GM18861 (cell line): Measurements from ENCODE around the gene CNTN1.

Experiments used
- ATAC-seq: cut with Tn5 transposase; IDR thresholded peaks from one replicate; pipeline ENCODE4 v1.9.1; 2021; ENCODE audit not compliant: unreplicated experiment

The CNTN1 gene

DNA sequence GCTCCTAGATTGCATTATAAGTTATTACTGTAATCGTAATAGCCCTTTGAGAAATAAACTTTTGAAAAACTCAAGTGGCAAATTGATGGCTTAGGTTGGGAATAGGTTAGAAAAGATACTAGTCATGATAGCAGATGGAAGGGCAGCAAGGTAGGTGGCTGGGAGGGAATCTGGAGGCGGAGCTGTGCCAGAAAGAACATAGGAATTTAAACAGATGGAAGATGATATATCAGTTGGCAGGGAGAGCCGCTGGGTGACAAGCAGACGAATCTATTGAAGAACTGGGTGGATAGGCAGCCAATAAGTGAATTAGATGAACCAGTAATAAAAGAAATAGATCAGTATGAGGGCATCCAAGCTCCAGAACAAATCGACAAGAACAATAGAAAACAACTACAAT lies 142.1 kb downstream of the CNTN1 start:
- no peak for ATAC-seq

DNA sequence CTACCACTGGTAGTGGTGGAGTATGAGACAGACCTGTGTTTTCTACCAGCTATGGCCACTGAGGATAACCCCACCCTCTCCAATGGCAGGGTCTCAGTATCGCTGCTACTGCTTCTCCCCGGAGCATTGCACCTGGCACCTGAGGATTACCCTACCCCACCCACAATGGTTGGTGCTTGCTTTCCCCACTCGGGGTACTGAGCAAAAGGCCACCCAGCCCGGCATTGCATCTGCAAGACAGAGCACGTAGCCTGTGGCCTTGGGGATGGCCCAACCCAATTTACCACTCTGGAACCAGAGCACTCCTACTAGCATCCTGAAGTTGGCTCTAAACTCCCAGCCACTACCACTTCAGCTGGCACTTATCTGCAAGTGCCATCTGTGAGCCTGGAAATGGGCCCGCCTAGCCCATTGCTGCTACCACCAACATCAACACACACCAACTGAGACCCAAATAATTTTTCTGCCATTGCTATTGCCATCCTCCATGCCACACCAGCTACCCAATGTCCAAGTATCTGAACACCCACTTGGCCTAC lies 145.7 kb downstream of the CNTN1 start:
- ATAC-seq = no peak

DNA sequence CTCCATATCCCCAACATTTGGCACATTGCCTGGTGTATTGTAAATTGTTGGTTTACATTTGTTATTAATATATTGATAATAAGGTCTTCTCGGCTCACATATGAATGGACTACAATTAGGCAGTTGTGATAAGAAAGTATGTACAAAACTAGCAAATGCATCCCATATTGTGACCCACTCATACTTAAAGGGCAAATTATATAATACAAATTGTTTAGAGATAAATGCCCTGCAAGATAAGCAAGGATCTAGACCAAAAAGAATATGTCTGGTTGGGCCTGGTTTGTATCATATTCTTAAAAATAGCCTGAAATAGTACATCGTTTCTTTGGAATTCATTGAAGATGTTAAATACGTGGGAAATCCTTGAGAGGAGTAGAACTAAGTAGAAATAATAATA lies 151.3 kb downstream of the CNTN1 start:
- no peak for ATAC-seq

DNA sequence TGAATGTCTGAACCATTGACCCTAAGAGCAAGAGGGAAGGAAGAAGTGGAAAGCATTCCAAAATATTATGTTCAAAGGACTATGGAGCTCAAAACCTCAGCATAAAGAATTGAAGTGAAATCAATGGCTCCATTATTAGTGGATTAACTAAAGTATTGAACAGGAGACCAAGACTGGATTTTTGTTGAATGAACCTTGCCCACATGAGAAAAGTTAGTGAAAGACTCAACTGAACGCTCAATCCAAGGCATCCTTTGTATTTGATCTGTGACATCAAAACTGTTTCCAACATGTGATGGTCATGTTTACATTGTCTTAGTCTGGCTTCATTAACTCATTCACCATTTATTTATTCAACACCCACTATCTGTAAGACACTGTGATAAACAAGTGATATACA lies 161.0 kb downstream of the CNTN1 start:
- no peak for ATAC-seq

DNA sequence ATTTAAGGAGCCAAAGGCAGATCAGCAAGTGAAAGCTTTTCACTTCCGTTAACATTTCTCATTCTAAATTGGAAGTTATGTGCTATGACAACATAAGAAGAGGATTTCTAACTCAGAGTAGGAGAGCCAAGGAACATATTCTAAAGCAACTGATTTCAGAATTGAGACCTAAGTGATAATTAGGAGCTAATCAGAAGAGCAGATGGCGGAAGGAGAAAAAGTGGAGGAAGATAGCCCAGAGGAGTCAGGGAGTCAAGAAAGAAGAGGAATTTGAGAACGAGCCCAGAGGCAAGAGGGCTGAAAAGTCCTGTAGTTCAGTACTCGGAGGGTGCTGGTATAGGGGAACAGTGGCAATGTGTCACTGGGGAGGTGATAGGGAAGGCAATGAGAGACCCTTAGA lies 162.4 kb downstream of the CNTN1 start:
- ATAC-seq = no peak

DNA sequence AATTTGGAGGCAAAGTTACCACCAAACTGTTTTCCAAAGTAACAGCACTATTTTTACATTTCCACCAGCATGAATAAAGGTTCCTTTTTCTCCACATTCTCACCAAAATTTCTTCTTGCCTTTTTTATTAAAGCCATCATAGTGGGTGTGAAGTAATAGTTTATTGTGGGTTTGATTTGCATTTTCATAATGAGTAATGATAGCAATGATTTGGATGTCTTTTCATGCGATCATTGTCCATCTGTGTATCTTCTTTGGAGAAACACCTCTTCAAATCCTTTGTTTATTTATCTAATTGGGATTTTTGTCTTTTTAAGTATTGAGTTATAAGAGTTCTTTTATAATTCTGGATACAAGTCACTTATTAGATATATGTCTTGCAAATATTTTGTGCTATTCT lies 172.7 kb downstream of the CNTN1 start:
- no peak for ATAC-seq

DNA sequence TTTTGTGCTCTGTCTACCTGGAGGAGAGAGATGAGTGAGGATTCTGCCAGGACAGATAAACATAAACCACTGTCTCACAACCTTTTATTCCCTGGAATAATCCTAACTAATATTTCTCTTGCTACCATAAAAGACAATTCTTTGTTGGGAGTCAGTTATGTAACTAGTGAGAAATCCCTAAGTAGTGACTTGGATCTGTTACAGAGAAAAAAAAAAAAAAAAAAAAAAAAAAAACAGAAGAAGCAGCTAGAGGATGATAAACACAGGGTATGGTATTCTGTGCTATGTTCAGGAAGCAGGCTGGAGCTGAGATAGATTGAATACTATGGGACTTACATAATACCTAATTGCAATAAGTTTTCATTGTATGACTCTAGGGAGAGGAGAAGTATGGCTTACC lies 178.7 kb downstream of the CNTN1 start:
- no peak for ATAC-seq

DNA sequence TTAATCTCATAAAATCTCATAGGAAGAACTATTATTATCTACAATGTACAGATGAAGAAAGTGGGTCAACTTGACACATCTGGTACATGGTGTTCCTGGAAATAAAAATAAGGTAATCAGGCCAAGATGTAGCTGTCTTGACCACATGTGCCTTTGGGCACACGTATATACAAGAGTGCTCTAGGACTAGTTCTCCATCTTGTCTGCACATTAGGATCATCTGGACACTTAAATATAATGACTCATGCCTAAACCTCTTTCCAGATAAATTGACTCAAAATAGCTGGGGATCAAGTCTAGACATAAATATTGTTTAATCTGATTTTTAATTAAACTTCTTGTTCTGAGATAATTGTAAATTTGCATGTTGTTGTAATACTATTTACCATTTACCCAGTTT lies 182.6 kb downstream of the CNTN1 start:
- no peak for ATAC-seq

DNA sequence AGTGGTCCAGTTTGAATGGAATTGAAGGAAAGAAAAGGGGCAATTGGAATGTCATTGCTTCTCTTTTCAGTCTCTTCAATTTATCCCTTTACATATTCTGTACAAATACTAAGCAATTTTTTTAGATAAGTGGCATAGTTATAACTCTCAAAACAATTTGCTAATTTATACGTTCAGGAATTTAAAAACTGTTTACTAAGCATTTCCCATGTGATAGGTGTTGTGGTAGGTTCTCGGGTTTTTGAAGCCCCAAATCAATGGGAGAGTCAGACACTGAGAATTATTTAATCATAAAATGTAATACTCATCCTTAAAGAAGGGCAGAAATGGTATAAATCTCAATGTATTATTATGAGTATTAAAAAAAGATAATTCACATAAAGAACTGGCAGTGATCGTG lies 197.1 kb downstream of the CNTN1 start:
- no peak for ATAC-seq

DNA sequence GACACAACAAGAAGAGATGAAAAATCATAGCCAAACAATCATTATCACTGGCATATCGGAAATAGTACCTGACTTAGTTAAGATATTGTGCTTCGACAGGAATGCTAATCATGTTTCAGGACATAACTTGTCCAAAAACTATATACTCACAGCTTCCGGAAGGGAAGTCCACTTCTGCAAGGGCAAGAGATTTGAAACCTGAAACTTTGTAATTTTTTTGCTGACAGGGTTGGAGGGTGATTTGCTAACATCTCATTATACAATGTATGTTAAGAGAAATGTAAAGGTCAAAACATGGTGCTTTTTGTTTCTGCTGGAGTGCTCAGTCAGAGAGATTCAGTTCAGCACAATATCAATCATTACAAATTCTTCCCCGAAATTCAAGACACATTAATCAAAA lies 200.3 kb downstream of the CNTN1 start:
- no peak for ATAC-seq

DNA sequence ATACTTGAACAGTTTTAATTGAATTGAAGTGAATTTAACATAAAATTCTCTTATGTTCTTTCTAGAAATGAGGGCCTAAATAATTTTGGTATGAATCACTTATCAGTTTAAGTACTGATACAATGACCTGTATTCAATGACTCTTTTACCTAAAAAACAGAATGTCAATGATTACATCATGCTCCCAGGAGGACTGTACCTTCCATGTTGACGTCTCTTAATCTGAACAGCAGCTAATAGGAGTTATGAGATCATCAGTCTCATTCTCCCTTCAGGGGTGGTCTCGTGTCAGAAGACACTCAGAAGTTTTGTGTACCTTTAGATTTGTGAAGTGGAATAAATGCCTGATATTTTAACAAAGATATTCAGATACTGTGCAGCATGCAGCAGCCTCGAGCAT lies 206.3 kb downstream of the CNTN1 start:
- no peak for ATAC-seq

DNA sequence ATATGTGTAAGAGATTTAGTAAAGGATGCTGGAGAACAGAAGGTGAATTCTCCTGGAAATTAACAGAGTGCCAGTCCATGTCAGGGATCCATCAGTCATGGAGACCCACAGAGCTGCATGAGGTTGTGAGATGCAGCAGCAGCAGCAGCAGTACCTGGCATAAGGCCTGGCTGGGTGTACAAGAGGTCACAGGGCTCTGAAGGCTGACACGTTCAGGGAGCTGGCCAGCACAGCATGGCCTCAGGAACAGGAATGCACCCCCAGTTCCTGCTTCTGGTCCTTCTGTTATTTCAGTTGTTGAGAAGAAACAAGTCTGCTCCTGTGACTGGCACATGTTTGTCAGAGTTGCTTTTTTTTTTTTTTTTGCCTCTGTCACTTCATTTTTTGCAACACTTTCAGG lies 210.8 kb downstream of the CNTN1 start:
- ATAC-seq = no peak

DNA sequence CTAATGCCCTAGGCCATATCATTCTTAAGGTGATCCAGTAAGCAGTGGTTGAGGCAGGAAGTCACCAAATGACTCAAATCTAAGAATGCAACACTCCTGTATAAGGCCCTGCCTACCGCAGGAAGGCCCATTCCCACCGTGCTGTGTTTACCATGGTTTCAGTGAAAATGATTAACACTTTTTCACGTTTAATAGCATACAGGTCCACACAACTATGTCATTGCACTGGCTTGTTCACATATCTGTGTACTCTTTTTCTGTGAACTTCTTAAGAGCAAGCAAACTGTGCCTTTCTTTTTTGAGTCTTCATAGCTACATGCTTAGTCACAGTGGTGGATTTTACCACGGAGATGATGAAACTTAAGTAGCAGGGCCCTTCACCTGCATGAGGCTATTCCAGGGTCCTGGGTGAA lies 214.9 kb downstream of the CNTN1 start:
- peak; percentile 73 for ATAC-seq

DNA sequence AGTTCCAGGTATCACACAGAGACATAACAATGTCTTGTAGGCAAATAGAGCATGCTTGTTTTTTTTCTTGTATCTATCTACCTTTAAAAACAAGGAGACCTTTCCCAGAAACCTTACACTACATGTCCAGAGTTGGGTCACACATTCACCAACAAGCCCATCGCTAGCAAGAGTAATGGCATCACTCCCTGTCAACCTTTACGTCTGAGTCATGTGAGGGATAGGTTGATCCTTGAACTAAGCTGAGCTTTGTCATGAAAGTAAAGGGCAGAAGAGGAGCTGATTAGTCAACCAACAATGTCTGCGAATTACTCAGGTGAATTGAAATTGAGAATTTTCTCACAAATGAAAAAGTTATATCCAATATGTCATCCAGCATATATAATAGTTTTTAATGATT lies 219.4 kb downstream of the CNTN1 start:
- no peak for ATAC-seq

DNA sequence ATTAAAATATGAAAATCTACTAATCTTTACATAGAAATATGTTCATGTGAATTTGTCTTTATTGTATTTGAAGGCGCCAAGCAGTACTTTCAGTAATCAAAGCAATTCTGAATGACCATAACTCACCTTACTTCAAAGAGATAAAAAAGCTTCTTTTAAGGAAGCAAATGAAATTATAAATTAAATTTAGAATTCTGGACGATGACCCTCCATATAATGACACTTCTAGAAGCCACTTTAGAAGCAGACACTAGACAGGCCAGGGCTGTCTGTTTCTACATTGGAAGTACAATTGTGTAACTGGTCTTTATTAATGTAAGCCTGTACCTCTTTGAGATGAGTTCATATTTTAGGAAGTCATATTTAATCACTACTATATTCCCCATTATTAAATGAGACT lies 222.9 kb downstream of the CNTN1 start:
- no peak for ATAC-seq

DNA sequence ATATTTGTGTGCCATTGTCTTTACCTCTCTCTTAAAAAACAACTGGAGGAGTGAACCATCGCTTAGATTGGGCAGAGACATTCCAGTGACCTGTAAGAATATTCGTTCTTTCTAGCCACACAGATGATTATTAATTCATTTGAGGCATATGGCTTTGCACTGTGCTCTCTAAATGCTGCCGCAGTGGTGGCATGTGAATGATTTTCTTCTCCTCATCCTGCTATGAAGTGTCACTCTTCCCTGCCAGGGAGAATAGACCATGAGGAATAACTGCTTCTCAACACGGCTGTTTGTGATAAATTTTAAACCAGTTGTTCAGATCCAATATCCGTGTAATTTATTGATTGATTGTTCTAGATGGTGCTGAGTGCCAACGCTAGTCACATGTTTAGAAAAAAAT lies 225.3 kb downstream of the CNTN1 start:
- no peak for ATAC-seq

DNA sequence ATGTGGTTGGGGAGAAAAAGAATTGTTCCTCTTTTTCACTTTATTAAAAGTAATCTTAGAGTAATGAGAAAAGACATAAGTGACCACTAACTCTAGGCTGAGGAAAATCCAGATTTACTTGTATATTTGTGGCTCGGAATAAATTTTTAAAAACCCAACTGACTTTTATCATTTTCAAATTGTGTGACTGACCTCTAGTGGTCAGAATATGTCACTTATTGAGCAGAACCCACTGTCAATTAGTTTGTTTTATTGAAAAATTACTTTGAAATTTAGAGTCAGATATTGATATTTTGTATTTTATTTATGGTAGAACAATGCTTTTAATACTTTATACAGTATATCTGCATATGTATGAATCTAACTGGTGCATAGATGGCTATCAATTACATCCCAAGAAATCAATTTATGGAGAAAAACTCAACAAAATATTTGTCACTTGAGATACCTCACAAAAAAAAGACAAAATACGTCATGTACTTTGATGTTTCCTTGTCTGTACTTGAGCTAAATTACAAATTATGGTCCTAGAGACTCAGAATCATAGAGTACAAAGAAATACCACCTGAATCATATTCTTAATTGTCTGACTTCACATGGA lies 229.4 kb downstream of the CNTN1 start:
- ATAC-seq = no peak

DNA sequence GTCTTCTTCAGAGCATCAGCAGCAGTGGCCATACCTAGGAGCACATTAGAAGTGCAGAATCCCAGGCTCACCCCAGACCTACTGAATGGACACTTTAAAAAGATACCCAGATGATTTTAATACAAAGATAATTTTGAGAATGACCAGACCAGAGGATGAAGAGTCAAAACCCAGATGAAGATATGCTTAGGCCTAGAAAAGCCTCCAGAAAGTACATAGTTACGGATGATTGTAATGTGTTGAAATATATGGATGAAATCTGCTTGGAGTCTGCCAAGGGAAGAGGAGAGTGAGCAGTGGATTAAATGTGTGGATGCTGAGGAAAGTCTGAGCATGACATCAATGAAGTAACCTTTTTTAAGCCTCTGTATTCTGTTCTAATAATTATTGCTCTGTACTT lies 245.7 kb downstream of the CNTN1 start:
- ATAC-seq = no peak

DNA sequence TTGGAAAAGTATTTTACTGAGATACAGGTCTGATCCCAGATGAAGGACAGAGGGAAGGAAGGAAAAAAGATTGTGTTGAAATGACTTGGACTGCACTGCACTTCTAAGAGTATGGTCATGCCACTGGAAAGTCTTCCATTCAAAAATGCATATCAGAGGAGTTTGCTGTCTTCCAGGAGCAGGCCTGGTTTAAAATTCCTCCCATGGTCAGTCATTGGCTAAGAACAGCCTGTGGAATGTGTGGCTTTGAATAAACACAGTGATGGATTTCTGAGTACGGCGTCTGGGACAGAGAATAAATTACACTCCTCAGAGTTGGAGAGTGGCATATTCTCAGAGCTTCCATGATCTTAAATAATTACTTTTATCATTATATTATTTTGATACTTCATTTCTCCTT lies 250.1 kb downstream of the CNTN1 start:
- no peak for ATAC-seq

DNA sequence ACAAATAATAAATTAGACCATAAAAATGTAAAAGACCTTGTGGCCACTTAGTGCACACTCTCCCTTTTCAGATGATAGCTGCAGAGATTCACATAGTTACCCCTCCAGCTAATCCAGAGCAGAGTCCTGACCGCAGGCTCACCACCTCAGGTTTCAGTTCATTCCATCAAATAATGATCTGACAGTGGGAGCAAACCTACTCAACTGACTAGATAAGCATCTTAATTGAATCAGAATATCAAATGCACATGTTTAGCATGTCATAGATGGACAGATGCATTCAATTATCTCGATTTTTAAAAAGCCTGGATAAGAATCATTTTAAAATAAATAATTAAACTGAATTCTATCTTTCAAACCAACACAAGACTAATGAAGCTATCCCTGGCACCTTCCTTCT lies 253.5 kb downstream of the CNTN1 start:
- ATAC-seq = no peak

DNA sequence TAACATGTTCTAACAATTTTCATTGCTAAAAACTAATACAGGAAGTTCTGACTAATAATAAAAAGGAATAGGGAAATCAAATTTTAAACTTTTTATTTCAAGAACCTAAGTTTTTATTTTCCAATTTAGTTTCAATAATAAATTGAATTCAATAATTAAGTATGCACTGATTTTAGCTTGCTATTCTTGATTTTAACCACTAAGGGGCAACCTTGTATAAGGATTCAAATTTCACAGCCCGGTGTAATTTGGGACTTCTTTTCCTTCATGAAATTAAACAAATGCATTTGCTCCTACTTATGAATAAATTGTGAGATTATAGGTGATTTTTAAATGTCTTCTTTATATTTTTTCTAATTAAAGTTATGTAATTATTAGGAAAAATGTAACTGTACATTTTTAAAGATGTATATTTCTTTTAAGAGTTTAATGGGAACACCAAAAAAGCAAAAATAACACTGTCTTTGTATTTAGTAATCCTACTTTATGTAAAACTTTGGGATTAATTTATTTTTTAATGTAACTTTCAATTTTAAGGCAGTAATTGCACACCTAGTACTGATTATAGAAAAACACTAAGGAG lies 254.5 kb downstream of the CNTN1 start:
- ATAC-seq = no peak

DNA sequence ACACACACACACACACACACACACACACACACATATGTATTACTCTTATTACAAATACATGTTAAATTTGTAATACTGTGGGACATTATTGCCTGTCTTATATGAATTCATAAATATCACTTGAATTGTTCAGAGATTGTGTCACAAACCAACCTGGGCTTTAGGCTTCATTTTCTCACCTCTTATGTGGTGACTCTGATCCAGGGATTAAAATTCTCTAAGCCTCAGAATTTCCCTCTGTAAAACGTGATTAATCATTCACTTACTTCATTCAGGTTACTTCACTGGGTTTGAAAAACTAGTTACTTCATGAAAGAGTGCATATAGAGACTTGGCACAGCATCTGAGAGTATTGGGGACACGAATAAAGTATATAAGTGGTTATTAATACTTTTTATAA lies 255.6 kb downstream of the CNTN1 start:
- no peak for ATAC-seq

DNA sequence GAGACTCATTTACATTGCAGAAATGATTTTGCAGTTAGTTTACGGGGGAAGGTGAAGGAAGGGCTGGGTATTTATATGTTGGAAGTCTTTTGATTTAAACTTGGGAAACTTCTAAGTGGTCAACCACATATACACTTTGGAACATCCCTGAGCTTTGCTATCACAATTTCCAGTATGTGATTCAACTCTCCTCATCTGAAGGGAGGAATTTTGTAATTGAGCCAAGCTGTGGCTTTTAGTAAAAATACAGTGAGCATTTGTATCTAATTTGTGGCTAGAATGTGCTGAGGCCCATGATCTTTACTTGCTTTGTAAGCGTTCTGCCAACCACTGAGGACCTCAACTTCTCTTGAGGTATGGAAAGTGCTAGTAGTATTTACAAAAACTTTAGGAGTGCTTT lies 260.8 kb downstream of the CNTN1 start:
- ATAC-seq = no peak
